HEK293 (cell line): ENCODE measurements around the gene ALG3.

ENCODE experiments used
- CTCF ChIA-PET: fragments of 350-600 bp; formaldehyde crosslinking; extraction: SDS; loops from one replicate; lab custom pipeline; 2021; ENCODE audit warnings: antibody characterized with exemption; lab: Yijun Ruan, JAX
- POLR2A ChIA-PET: fragments of 300-600 bp; formaldehyde crosslinking; extraction: SDS; loops from one replicate; lab custom pipeline; 2020; ENCODE audit warnings: antibody characterized with exemption, inconsistent platforms; lab: Yijun Ruan, JAX
- H3K27ac ChIP-seq: fragments of 200-500 bp; sonication (Bioruptor generic); 2 replicates; pipeline ENCODE4 v1.5.1; 2014; ENCODE audit warnings: low read depth, low read length, control low read depth, inconsistent platforms; ENCODE audit errors: extremely low read depth
- H3K36me3 ChIP-seq, 2 experiments: fragments of 200-500 bp in 1 of 2; sonication (Bioruptor generic) in 1 of 2; 1 replicate in 1 of 2; 2 replicates in 1 of 2; pipeline ENCODE4 v1.5.1; 2014 to 2017; ENCODE audit warnings: inconsistent platforms in 2 of 2, low read length in 2 of 2; ENCODE audit not compliant: control insufficient read depth in 2 of 2, insufficient read depth in 1 of 2
- H3K4me1 ChIP-seq: fragments of 200-500 bp; sonication (Bioruptor generic); 2 replicates; pipeline ENCODE4 v1.5.1; 2014; ENCODE audit warnings: mild to moderate bottlenecking, low read length, inconsistent platforms; ENCODE audit not compliant: control insufficient read depth, insufficient read depth
- H3K4me3 ChIP-seq: 2 replicates; pipeline ENCODE4 v1.5.1; 2011; ENCODE audit warnings: low read depth, mild to moderate bottlenecking, control low read depth, low read length, moderate library complexity
- H3K9me3 ChIP-seq: fragments of 200-500 bp; sonication (Bioruptor generic); 2 replicates; pipeline ENCODE4 v1.5.1; 2014; ENCODE audit warnings: low read depth, low read length, inconsistent platforms; ENCODE audit not compliant: control insufficient read depth, insufficient read depth
- ATF2 ChIP-seq: fragments of 450-650 bp; formaldehyde crosslinking; IDR thresholded peaks from 2 replicates; pipeline ENCODE4 v1.5.1; 2016; ENCODE audit warnings: missing biosample characterization, missing genetic modification characterization, low read depth
- BCL11B ChIP-seq: fragments of 450-650 bp; formaldehyde crosslinking; IDR thresholded peaks from 2 replicates; pipeline ENCODE4 v1.5.1; 2016; ENCODE audit warnings: low read depth, missing biosample characterization, missing genetic modification characterization
- KLF9 ChIP-seq: fragments of 450-650 bp; formaldehyde crosslinking; IDR thresholded peaks from 2 replicates; pipeline ENCODE4 v1.5.1; 2016; ENCODE audit warnings: missing biosample characterization, missing genetic modification characterization, low read depth
- PRDM10 ChIP-seq: fragments of 450-650 bp; formaldehyde crosslinking; IDR thresholded peaks from 2 replicates; pipeline ENCODE4 v1.5.1; 2016; ENCODE audit warnings: missing biosample characterization, missing genetic modification characterization
- ZBTB7A ChIP-seq: fragments of 450-650 bp; formaldehyde crosslinking; IDR thresholded peaks from 2 replicates; pipeline ENCODE4 v1.5.1; 2016; ENCODE audit warnings: low read depth, missing biosample characterization, missing genetic modification characterization
- ZNF341 ChIP-seq: fragments of 450-650 bp; formaldehyde crosslinking; IDR thresholded peaks from 2 replicates; pipeline ENCODE4; 2016; ENCODE audit warnings: low read depth, missing biosample characterization, missing genetic modification characterization
- ZNF660 ChIP-seq: fragments of 450-650 bp; IDR thresholded peaks from 2 replicates; pipeline ENCODE4 v1.5.1; 2018; ENCODE audit warnings: missing biosample characterization, mild to moderate bottlenecking, missing genetic modification characterization
- ZNF777 ChIP-seq: fragments of 450-650 bp; formaldehyde crosslinking; IDR thresholded peaks from 2 replicates; pipeline ENCODE4 v1.5.1; 2017; ENCODE audit warnings: missing biosample characterization, missing genetic modification characterization, borderline replicate concordance
- ZSCAN5A ChIP-seq: fragments of 450-650 bp; formaldehyde crosslinking; IDR thresholded peaks from 2 replicates; pipeline ENCODE4 v1.5.1; 2016; ENCODE audit warnings: missing biosample characterization, missing genetic modification characterization
- TF ChIP-seq, protein P1 (sequence below): fragments of 450-650 bp; formaldehyde crosslinking; IDR thresholded peaks from 2 replicates; pipeline ENCODE4 v1.5.1; 2016; ENCODE audit warnings: missing biosample characterization, missing genetic modification characterization

Gene ALG3

DNA sequence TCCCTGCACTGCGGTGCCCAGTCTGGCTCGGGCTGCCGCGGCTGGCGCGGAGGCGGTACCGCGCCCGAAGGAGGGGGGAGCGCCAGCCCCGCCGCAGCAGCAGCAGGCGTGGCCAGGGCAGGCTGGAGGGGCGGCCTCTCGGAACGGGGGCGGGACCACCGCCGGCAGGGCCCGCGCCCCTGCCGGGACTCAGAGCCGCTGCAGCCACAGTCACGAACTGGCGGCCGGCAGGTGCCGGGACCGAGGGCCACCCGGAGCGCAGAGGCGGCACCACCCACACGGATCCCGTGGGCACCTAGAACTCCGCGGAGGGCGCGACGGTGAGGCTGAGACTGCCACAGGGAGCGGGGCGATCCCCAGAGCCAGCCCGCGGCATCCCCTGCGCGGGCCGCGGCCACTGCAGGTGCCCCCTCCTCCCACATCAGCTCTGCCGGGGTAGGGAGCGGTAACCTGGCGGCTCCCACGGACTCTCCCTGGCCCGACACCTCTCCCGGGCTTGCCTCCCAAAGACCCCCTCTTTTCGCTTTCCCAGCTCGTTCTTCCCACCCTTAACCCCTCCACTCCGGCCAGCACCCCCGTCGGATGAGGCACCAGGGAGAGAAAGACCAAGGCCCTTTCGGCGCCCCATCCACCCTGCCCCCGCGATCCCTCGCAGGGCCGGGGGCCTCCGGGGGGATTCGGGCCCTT lies 19.2 kb downstream of the ALG3 start, which contains the start of gene VWA5B2 (continued):
- TF ChIP-seq PRDM10 (tag by site-specific recombination) (peak; percentile 59; the same call in 1 of the 2 replicates), ZSCAN5A (tag by site-specific recombination) (no peak), ZNF777 (tag by site-specific recombination) (peak; percentile 64; the same call in 1 of the 2 replicates), ZNF660 (tag by site-specific recombination) (peak; percentile 68; the same call in 1 of the 2 replicates), ZBTB7A (tag by site-specific recombination) (peak; percentile 17; the same call in 1 of the 2 replicates), KLF9 (tag by site-specific recombination) (peak; percentile 55; the same call in 1 of the 2 replicates), BCL11B (0 out of 2 replicates have a peak, but pooled peaks have one; percentile 14)
- TF ChIP-seq, protein P1, sequence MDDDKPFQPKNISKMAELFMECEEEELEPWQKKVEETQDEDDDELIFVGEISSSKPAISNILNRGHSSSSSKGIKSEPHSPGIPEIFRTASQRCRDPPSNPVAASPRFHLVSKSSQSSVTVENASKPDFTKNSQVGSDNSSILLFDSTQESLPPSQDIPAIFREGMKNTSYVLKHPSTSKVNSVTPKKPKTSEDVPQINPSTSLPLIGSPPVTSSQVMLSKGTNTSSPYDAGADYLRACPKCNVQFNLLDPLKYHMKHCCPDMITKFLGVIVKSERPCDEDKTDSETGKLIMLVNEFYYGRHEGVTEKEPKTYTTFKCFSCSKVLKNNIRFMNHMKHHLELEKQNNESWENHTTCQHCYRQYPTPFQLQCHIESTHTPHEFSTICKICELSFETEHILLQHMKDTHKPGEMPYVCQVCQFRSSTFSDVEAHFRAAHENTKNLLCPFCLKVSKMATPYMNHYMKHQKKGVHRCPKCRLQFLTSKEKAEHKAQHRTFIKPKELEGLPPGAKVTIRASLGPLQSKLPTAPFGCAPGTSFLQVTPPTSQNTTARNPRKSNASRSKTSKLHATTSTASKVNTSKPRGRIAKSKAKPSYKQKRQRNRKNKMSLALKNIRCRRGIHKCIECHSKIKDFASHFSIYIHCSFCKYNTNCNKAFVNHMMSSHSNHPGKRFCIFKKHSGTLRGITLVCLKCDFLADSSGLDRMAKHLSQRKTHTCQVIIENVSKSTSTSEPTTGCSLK (tag by site-specific recombination), result no peak

GRCh38 chr3:184228376-184229137 lies 20.2 kb downstream of the ALG3 start:
- H3K4me1 ChIP-seq, result no peaks in the 10 kb centered on the region
- no peaks in the 10 kb centered on the region for H3K9me3 ChIP-seq
- POLR2A ChIA-PET, result interaction anchor here (0.7 to 2.0 kb wide), 2 partner anchors 43 to 94 kb away, joined by 3 to 4 read pairs; partner anchors contain the start of genes ABCF3 and EIF2B5
- no peaks in the 10 kb centered on the region for H3K36me3 ChIP-seq
- H3K4me3 ChIP-seq, result no peak overlapping the region; the same call in 1 of the 2 replicates
- H3K27ac ChIP-seq, result no peak overlapping the region
- TF ChIP-seq ATF2 (tag by site-specific recombination), result no peak
- peak; percentile 44; the same call in 1 of the 2 replicates for TF ChIP-seq ZNF341
- CTCF ChIA-PET, result interaction anchor here (0.6 to 4.4 kb wide), 20 partner anchors 9 to 287 kb away, joined by 3 to 66 read pairs (median 4); no protein-coding TSS in a partner anchor
